ENCODE data around the gene CTDSPL2. TPM values are rescaled to one million over a fixed set of nuclear protein-coding genes. Genes with fewer than 3 reads are reported as not detected.
"Not testable (repeated sequence)": the region's sequence is repeated elsewhere in the genome, so short reads cannot be mapped to it uniquely, and the experiment has no call there.

Gene CTDSPL2
- total RNA-seq, 1 donor from 2014 or later: 19.0 TPM

DNA sequence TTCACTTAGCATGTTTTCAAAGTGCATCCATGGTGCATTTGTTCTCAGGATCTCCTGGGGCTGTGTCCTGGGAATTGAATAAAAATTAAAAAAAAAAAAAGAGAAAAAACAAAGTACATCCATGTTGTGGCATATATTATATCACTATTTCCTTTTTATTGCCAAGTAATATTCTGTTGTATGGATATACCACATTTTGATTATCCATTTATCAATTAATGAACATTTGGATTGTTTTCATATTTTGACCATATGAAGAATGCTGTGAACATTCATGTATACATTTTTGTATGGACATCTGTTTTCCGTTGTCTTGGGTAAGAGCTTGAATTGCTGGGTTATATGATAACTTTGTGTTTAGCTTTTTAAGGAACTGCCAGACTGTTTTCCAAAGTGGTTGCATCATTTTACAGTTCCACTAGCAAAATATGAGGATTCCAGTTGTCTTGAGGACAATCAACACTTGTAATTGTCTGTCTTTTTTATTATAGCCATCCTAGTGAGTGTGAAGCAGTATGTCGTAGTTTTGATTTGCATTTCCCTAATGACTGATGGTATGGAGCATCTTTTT is 44.5 kb downstream of the CTDSPL2 start:
- no peak for DNase-seq (ENCODE audit: low spot score)
- intact Hi-C loops (cut with DNase I): no loop called here

DNA sequence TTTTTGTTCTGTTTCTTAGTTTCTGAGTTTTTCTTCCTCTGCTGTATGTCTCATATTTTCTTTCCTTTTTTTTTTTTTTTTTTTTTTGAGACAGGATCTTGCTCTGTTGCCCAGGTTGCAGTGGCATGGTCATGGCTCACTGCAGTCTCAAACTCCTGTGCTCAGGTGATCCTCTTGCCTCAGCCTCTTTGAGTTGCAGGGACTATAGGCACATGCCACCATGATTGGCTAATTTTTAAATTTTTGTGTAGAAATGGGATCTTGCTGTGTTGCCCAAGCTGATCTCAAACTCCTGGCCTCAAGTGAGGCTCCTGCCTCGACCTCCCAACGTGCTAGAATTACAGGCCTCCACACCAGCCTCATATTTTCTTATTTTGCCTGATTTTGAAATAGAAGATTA is 51.9 kb downstream of the CTDSPL2 start:
- intact Hi-C loops (cut with DNase I): no loop called here
- DNase-seq (ENCODE audit: low spot score): no peak

DNA sequence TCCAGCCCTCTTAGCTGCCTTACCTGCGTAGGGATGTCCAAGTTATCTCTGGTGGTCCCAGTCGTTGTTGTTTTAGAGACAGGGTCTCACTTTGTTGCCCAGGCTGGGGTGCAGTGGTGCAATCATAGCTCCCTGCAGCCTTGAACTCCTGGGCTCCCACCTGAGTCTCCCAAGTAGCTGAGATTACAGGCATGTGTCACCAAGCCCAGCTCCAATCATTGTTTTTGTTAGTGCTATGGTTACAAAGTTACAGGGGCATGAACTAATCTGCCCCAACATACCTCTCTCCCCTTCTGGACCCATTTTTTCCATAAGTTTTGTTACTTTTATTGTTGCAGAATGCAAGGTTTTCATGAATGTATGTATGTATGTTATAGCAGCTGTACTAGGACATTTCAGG is 54.7 kb downstream of the CTDSPL2 start:
- intact Hi-C loops (cut with DNase I): no loop called here
- DNase-seq (ENCODE audit: low spot score): no peak

DNA sequence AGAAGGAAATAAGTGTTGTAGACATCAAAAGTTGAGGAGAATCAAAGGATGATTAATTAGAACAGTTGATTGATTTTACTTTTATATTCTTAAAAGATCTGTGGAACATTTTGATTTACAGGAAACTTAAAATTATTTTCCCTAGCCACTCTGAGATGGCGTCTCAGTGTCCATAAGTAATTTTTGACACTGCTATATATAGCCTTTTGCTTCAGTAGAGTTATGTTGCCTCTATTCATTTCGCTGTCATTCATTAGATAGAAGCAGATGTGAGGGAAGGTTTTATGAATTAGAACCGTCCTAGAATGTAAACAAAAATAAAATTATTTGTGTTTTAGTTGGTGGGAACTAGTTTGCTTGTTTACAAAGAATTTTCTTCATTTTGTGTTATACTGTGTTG is 58.5 kb downstream of the CTDSPL2 start:
- intact Hi-C loops (cut with DNase I): no loop called here
- no peak for DNase-seq (ENCODE audit: low spot score)

DNA sequence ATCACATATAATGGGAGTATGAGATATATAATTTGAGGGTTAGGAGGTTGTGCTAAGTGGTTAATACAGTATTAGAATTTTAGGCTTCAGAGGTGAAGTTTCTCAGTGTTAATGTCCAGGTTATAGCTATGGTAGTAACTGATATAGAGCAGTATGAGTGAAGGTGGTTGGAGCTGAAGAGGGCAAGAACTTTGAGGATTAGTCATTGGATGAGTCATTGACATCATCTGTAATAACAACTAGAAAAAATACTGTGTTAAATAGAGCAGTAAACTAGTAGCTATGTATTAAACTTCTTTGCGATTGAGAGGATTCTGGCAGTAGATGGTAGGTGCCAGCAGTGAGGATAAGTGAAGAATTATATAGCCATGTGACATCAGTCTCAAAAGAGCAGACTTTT is 62.0 kb downstream of the CTDSPL2 start:
- no peak for DNase-seq (ENCODE audit: low spot score)
- intact Hi-C loops (cut with DNase I): no loop called here

DNA sequence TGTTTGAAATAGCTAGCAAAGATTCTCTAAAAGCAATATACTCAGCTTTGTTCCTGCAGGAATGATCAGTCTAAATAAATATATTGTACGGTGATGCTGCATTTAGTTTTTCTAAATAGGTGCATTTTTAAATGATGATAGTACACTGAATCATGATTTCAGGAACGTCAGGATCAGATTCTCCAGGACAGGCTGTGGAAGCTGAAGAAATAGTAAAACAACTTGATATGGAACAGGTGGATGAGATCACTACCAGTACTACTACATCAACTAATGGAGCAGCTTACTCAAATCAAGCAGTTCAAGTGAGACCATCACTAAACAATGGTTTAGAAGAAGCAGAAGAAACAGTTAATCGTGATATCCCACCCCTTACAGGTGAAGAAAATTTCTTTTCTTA is 63.2 kb downstream of the CTDSPL2 start:
- no peak for DNase-seq (ENCODE audit: low spot score)
- intact Hi-C loops (cut with DNase I): no loop called here

DNA sequence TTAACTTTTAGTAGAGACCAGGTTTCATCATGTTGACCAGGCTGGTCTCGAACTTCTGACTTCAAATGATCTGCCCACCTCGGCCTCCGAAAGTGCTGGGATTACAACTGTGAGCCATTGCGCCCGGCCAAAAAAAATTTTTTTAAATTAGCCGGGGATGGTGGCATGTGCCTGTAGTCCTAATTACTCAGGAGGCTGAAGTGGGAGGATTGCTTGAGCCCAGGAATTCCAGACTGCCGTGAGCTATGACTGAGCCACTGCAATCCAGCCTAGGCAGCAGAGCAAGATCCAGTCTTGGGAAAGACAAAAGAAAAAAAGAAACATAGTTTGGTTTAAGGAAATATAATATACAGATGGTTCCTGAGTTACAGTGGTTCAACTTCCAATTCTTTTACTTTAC is 64.6 kb downstream of the CTDSPL2 start:
- DNase-seq (ENCODE audit: low spot score): no peak
- intact Hi-C loops (cut with DNase I): no loop called here

DNA sequence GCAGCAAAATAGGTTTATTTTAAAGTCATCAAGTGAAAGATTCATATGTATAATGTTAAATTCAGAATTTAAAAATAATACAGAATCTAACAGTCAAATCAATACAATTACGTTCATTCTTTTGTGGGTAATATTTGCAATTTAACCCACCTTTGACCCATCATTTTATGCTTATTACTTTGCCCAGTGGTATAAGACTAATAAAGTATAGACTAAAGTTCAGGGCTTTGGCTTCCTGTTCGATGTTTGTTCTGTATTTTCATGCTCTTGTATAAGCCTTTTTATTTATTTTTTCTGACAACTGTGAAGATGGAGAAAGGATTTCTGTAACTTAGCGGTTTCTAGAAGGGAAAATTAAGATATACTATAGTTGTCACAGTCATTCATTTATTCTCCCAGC is 65.2 kb downstream of the CTDSPL2 start:
- intact Hi-C loops (cut with DNase I): no loop called here
- no peak for DNase-seq (ENCODE audit: low spot score)

DNA sequence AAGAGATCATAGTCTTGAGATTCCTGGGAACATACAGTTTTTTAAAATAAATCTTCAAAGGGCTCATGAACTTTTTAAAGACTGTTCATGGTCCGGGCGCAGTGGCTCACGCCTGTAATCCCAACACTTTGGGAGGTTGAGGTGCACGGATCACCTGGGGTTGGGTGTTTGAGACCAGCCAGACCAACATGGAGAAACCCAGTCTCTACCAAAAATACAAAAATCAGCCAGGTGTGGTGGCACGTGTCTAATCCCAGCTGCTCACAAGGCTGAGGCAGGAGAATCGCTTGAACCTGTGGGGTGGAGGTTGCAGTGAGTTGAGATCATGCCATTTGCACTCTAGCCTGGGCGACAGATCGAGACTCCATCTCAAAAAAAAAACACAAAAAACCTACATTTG is 68.1 kb downstream of the CTDSPL2 start:
- intact Hi-C loops (cut with DNase I): no loop called here

DNA sequence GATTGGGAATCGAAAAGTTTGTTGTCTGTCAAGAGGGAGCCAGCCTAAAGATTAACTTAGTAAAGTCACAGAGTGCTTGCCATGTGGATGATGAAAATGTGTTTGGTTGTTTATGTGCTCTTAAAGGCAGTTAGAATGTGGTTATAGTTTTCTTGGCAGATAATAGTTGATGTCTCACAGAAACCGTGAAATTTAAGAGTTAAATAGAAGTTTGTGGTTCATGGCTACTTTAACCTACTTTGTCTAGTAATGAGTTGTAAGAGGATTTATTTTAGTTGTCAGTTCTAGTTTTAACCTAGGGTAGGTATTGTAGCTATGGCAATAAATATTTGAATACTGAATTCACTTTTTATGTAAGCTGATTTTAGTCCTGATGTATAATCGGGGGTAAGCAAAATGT is 73.1 kb downstream of the CTDSPL2 start:
- intact Hi-C loops (cut with DNase I): no loop called here
- DNase-seq (ENCODE audit: low spot score): no peak

More for the DNA sequence above, 68.1 kb downstream of the CTDSPL2 start:
- DNase-seq (ENCODE audit: low spot score): no peak

DNA sequence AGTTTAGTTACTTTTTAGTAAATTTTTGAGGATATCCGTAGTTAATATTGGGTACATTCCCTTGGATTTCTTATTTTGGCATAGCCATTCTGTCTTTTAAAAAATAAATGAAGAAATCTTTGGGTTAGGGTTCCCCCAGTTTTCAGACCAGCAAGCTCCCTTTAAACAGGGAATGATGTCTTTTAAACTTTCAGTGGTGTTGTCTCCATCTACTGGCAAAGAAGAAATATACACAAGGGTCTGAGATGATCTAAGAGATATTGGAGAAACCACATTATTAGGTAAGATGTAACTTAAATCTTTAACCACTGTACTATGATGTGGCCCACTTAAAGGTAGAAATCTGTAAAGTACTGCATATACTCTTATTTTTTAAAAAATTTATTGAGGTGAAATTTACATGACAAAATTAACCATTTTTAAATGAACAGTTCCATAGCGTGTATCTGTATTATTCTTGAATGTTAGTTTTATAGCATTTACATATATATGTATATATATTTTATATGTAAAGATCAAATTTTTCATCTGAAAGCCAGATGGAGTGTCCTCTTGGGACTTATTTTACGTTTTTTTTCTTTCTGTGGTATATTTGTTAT is 74.4 kb downstream of the CTDSPL2 start:
- intact Hi-C loops (cut with DNase I): no loop called here

DNA sequence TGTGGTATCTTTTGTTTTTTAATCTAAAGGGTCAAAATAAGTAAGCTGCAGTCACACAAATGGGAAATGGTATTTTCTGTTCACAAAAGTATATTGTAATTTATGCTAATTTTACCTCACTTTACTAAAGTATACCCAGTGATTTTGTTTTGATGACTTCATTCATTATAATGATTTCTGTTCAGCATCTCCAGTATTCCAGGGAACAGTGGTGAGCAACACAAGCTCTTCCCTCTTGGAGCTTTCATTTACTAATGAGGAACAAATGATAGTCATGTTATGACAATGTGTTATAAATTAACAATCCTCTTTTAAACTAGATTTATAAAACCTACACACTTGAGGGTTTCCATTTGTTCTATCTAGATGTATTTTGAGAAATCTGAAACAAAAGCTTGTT is 89.0 kb downstream of the CTDSPL2 start:
- DNase-seq (ENCODE audit: low spot score): no peak
- intact Hi-C loops (cut with DNase I): no loop called here

More for the DNA sequence above, 74.4 kb downstream of the CTDSPL2 start:
- DNase-seq (ENCODE audit: low spot score): no peak

DNA sequence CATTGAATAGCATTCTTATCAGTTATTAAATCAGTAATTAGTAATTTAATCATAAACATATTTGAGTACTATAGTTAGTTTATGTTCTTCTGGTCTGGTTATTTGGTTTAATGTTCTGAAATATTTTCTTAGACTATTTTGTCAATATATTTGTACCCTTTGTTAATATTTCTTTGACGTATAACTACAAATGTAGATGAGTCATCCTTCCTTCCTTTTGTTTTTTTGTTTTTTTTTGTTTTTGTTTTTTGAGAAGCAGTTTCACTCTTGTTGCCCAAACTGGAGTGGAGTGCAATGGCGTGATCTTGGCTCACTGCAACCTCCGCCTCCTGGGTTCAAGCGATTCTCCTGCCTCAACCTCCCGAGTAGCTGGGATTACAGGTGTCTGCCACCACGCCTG is 92.1 kb downstream of the CTDSPL2 start:
- intact Hi-C loops (cut with DNase I): no loop called here

DNA sequence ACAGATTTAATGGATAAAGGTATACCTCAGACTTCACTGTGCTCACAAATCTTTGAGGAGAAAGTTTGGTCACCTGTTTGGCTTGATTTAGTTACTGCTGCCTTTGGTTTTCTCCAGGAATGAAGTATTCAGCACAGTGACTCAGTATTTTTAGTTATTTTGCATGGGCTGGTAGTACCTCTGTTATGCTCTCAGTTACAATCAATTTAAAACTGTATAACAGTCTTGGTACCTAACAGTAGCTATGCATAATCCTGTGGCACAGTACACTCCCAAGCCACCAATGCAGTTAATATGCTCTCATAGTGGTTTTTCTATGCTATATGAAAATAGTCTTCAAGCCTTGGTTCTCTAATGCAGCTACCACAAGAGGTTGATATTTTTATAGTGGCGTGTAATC is 97.6 kb downstream of the CTDSPL2 start:
- no peak for DNase-seq (ENCODE audit: low spot score)
- intact Hi-C loops (cut with DNase I): no loop called here

More for the DNA sequence above, 92.1 kb downstream of the CTDSPL2 start:
- DNase-seq (ENCODE audit: low spot score): no peak

DNA sequence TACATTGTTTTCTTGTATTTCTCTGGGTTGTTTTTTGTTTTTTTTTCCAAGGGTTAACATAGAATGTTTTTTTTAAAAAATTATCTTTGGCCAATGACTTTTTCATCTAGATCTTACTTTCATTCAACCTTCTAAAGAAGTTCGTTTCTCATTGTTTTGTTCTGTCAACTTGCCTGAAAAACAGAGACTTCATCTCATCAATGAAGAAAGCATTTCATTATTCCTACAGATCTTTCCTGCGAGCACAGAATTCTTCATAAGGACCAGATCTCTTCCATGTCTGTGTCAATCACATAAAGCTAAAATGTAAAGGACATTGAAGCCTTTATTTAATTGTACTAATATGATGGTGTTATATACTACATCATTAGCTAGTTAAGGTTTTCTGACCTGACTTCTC is 99.8 kb downstream of the CTDSPL2 start:
- intact Hi-C loops (cut with DNase I): no loop called here
- DNase-seq (ENCODE audit: low spot score): no peak

DNA sequence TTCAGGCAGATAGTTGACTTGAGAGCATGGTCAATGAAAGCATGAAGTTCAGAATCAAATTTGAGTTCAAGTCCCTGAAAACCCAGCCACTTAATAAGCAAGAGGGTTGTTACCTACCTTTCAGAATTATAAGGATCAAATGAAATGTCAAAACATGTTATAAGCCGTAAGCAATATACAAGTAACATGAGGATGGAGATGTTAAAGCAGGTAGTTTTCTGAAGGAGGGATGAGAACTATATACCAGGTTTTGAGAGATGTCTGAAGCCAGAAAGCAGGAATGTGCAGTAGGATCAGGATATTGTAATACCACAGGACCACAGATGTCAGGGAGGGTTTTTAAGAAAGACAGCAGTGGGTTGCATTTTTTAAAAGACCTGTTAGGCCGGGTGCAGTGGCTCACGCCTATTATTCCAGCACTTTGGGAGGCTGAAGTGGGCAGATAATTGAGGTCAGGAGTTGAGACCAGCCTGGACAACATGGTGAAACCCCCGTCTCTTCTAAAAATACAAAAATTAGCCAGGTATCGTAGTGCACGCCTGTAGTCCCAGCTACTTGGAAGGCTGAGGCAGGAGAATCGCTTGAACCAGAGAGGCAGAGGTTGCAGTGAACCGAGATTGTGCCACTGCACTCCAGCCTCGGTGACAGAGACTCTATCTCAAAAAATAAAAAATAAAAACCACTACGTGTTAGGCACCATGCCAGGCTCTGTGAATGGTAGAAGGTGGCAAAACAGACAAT is 102.6 kb downstream of the CTDSPL2 start:
- DNase-seq (ENCODE audit: low spot score): no peak
- intact Hi-C loops (cut with DNase I): no loop called here

DNA sequence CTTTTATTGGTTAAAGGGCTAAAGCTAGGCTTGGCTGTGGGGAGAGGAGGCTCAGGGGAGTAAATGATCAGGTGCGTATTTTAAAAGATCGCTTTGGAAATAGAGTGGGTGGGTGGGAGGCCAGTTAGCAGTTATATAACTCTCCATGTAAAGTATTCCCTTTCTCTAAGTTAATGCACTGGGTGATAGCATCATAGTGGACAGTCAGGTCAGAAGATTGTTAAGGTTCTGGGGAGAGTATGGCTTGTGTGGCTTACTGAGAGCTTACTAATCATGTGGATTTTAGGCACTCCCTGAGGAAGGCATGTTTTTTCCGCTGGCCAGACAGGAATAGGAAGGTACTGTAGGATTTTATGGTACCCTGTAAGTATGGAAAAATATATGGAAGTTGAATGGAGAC is 103.2 kb downstream of the CTDSPL2 start:
- no peak for DNase-seq (ENCODE audit: low spot score)
- intact Hi-C loops (cut with DNase I): no loop called here

DNA sequence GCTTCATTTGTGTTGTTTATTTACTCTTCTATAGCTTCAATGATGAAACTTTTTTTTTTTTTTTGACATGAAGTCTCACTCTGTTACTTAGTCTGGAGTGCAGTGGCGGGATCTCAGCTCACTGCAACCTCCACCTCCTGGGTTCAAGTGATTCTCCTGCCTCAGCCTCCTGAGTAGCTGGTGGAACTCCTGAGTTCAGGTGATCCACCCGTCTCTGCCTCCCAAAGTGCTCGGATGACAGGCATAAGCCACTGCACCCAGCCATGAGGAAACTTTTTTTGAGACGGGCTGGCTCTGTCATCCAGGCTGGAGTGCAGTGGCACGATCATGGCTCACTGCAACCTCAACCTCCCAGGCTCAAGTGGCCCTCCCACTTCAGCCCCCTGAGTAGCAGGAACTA is 104.8 kb downstream of the CTDSPL2 start:
- DNase-seq (ENCODE audit: low spot score); intact Hi-C loops (cut with DNase I): not testable (repeated sequence)

DNA sequence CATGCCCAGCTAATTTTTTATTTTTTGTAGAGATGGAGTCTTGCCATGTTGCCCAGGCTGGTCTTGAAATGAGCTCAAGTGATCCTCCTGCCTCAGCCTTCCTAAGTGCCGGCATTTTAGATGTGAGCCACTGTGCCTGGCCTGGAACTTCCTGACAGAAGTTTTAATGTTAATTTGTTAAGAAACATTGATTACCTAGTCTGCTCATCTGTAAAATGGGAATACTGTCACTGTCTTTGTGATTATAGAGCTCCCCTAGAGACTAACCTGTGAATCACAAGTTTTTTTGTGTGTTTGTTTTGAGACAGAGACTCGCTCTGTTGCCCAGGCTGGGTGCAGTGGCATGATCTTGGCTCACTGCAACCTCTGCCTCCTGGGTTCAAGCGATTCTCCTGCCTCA is 105.3 kb downstream of the CTDSPL2 start:
- DNase-seq (ENCODE audit: low spot score): no peak
- intact Hi-C loops (cut with DNase I): no loop called here

DNA sequence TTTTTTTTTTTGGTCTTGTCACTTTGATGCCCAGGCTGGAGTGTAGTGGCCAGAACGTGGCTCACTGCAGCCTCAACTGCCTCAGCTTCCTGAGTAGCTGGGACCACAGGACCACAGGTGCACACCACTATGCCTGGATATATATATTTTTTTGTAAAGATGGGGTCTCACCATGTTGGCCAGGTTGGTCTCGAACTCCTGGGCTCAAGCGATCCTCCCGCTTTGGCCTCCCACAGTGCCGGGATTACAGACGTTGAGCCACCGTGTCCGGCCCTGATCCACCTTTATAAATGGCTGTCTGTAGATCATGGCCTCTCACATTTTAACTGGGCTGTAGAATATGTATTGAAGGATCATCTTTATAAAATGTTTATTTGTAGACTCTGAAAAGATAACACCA is 107.7 kb downstream of the CTDSPL2 start:
- DNase-seq (ENCODE audit: low spot score): no peak
- intact Hi-C loops (cut with DNase I): loop anchor here (5.0 kb wide), 2 partner anchors 108 to 192 kb away; partner anchors contain the start of gene CTDSPL2

Measured in cardiac septum (tissue), 1 donor.